Glutamatergic neuron (in vitro differentiated cells): ENCODE results near the gene RAB11FIP3. TPM values are rescaled to one million over a fixed set of nuclear protein-coding genes. Genes with fewer than 3 reads are reported as not detected.
A peak's percentile ranks its signal among the peaks of the same experiment; 100 is the strongest.

ENCODE experiments used
- DNase-seq: peaks from one replicate; pipeline ENCODE4 v3.0.0; 2022
- H3K27ac Mint-ChIP-seq: one replicate; pipeline ENCODE4 v1.8.0; 2020; ENCODE audit warnings: mild to moderate bottlenecking, mixed read lengths, inconsistent platforms; ENCODE audit not compliant: unreplicated experiment
- H3K27me3 Mint-ChIP-seq: one replicate; pipeline ENCODE4 v1.8.0; 2020; ENCODE audit warnings: mild to moderate bottlenecking, moderate library complexity, mixed read lengths, inconsistent platforms; ENCODE audit not compliant: unreplicated experiment
- H3K36me3 Mint-ChIP-seq: one replicate; pipeline ENCODE4 v1.8.0; 2020; ENCODE audit warnings: mild to moderate bottlenecking, mixed read lengths, inconsistent platforms; ENCODE audit not compliant: unreplicated experiment
- H3K4me1 Mint-ChIP-seq: one replicate; pipeline ENCODE4 v1.8.0; 2020; ENCODE audit warnings: mild to moderate bottlenecking, low read depth, mixed read lengths, inconsistent platforms; ENCODE audit not compliant: unreplicated experiment
- H3K4me3 Mint-ChIP-seq: one replicate; pipeline ENCODE4 v1.8.0; 2020; ENCODE audit warnings: mild to moderate bottlenecking, mixed read lengths, inconsistent platforms; ENCODE audit not compliant: unreplicated experiment
- H3K9me3 Mint-ChIP-seq: one replicate; pipeline ENCODE4 v1.8.0; 2020; ENCODE audit warnings: mild to moderate bottlenecking, moderate library complexity, mixed read lengths, inconsistent platforms; ENCODE audit not compliant: unreplicated experiment
- CTCF ChIP-seq: fragments of 200-600 bp; sonication (generic); IDR thresholded peaks from one replicate; pipeline ENCODE4 v1.5.0; 2021; ENCODE audit not compliant: partially characterized antibody, unreplicated experiment
- total RNA-seq: library from RNA; stranded (reverse); fragmentation: NEBNext Ultra II Directional; extraction: Animal tissue kit (Norgen Biotek cat#: 25700); gene quantifications from one replicate; pipeline ENCODE4 v1.2.1, GENCODE V29; 2021; ENCODE audit not compliant: unreplicated experiment

The RAB11FIP3 gene
- total RNA-seq, 1 donor from 2014 or later = 103 TPM

DNA sequence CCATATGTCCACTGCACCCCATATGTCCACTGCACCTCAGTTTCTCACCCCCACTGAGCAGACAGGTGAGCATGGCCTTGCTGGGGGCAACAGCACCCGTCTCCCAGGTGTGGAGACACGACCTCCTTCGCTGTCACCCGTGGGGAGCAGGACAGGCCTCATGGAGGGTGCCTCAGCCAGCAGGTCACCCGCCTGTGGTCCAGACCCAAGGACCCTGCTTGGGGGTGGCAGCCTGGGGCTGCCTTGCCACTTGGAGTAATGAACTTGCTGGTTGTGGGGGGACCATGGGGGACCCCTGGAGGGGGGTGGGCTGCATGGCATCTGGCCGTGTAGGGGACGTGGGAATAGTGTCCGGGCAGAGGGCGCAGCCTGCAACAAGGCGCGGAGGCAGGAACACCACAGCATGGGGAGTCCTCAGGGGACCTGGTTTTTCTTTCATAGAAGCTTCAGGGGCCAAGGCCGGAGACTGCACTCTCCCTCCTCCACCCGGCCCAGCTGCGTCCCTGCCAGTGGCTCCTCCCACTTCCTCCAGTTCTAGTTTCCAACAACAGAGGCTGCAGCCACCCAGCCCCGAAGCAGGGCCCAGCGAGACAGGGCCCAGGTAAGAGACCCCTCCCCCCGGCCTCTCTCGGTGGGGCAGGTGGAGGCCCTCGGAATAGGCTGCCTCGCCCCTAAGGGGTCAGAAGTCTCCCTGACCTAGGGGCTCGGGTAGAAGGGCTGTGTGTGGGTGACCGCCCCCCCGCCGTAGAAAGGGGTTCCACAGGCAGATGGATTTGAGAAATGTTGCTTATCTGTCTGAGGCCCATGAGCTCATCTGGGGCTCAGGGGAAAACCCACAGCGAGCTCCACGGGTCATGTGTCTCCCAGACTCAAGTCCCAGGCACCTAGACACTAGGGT lies 141.3 kb downstream of the RAB11FIP3 start, which contains the start of gene NHLRC4:
NHLRC4 (plus strand) TSS at position 531 of the 898 bp plus-strand sequence. CDS start 1,043 bp downstream, outside the sequence.
- peak within 1 kb of the TSS; percentile 63 for H3K4me3 Mint-ChIP-seq
- peak within 1 kb of the TSS; percentile 68 for H3K27ac Mint-ChIP-seq
- H3K9me3 Mint-ChIP-seq = peaks cover 21% of the 10 kb centered on the region

DNA sequence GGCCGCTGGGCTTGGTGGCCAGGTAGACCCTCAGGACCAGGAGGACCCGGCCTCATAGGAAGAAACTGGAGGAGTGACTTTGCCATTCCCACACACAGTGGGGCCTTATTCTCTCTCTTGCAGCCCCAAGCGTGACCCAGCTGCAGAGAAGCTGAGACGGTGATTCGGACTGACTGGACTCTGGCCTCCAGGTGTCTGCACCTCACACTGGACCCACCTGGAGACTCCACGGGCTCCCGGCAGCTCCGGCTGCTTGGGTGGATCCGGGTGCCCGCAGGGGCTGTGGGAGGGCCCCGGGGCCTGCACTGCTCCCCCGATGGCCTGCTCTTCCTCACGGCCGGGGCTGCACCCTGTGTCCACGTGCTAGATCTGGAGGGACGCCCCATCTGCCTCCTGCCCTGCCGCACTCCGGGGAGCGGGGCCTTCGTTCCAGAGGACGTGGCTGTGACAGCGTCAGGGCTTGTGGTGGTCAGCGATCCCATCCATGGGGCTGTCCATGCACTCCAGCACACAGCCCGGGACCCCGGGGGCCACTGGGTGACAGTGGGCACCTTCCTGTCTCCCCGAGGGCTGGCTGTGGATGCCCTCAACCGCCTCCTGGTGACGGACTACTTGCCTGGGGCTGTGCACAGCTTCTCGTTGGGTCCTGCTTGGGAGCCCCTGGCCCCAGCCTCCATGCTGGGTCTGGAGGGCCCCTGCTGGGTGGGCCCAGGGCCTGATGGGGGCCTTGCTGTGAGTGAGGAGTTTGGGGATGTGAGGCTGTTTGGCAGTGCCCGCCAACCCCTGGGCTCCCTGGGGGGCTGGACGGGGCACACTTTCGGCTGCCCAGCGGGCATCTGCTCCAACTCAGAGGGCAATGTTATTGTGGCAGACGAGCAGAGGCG lies 142.2 kb downstream of the RAB11FIP3 start:
- Mint-ChIP-seq H3K27me3 (peaks cover 1% of the 10 kb centered on the region), H3K4me3 (no peak overlapping the region), H3K4me1 (peaks cover 16% of the 10 kb centered on the region), H3K9me3 (peaks cover 21% of the 10 kb centered on the region), H3K27ac (peak overlapping the region; percentile 17), H3K36me3 (no peaks in the 10 kb centered on the region)
- no peak for TF ChIP-seq CTCF
- no peak for DNase-seq

More for the DNA sequence above, 141.3 kb downstream of the RAB11FIP3 start, which contains the start of gene NHLRC4:
- TF ChIP-seq CTCF = no peak
- H3K27me3 Mint-ChIP-seq = peaks cover 6% of the 10 kb centered on the region
- no peaks in the 10 kb centered on the region for H3K36me3 Mint-ChIP-seq
- peaks cover 17% of the 10 kb centered on the region for H3K4me1 Mint-ChIP-seq
- peak; percentile 83 for DNase-seq

GRCh38 chr16:568401-569258 lies 143.2 kb downstream of the RAB11FIP3 start:
- TF ChIP-seq CTCF = no peak
- Mint-ChIP-seq H3K9me3 (peaks cover 18% of the 10 kb centered on the region), H3K4me3 (peak overlapping the region; percentile 85), H3K4me1 (peaks cover 16% of the 10 kb centered on the region), H3K27ac (peak overlapping the region; percentile 82), H3K27me3 (no peaks in the 10 kb centered on the region), H3K36me3 (no peaks in the 10 kb centered on the region)
- DNase-seq = no peak

DNA sequence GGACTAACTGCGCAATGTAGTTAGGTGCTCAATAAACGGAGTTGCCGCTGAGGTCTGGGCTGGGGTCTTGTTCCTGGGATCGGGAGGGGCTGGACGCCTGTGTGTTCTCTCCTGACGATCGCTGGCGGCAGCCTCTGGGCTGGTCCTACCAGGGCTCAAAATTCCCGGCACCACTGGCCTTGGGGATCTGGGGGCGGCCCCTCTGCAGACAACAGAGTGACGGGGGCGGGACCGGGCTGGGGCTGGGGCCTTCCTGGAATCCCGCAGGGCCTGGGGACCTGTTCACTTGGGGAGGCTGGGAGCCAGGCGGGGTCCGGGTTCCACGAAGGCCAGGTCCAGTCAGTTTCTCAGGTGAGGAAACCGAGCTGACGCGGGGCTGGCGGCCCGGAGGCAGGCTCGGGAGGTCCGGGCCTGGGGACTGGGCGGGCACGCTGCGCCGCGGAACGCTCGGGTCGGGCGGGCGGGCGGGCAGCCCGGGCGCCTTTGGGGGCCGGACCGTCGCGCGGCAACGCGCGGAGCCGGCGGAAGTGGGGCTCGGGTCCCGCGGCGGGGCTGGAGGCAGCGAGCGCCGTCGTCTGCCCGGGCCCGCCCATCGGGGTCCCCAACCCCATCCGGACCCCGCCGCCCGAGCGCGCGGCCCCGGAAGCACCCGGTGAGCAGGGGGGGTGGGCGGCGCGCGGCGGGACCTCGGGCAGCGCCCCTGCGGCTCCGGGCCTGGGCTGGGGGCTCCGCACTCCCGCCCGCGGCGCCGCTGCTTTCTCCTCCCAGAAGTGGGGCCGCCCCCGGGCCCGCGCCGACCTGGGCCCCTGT lies 144.2 kb downstream of the RAB11FIP3 start, which contains the start of gene PIGQ:
PIGQ (plus strand) TSS at position 524 of the 810 bp plus-strand sequence. CDS start 4,107 bp downstream, outside the sequence.
- Mint-ChIP-seq H3K36me3 (no peaks in the 10 kb centered on the region), H3K4me3 (peak within 1 kb of the TSS; percentile 88), H3K27ac (peak within 1 kb of the TSS; percentile 82), H3K4me1 (peaks cover 16% of the 10 kb centered on the region), H3K9me3 (peaks cover 18% of the 10 kb centered on the region), H3K27me3 (no peaks in the 10 kb centered on the region)
- peak; percentile 75 for DNase-seq
- no peak for TF ChIP-seq CTCF
